Activated CD4-positive, alpha-beta T cell treated with anti-CD3 and anti-CD28 coated beads for 1 hour (primary cell): ENCODE data around the gene CDO1.
"Not testable (repeated sequence)": the region's sequence is repeated elsewhere in the genome, so short reads cannot be mapped to it uniquely, and the experiment has no call there.

ENCODE experiments used
- DNase-seq: peaks from one replicate; pipeline ENCODE4 v3.0.0-alpha.2; 2020

Gene CDO1

DNA sequence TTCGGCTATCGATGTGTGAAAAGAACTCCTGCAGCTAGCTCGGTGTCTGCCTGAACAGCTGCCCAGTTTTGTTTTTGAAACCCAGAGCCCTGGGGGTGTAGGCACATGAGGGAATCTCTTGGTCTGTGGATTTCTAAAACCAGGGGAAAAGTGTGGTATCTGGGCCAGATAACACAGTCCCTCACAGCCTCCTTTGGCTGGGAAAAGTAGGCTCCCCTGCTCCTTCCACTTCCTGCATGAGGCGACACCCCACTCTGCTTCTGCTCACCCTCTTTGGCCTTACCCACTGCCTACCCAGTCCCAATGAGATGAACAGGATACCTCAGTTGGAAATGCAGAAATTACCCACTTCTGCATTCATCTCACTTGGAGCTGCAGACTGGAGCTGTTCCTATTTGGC is 9.5 kb upstream of the CDO1 start:
- DNase-seq = no peak

- DNase-seq = not testable (repeated sequence)
Measured at GRCh38 chr5:115824983-115825382, 8.5 kb upstream of the CDO1 start.

- DNase-seq = no peak
Measured at GRCh38 chr5:115820846-115821245, 4.4 kb upstream of the CDO1 start.

DNA sequence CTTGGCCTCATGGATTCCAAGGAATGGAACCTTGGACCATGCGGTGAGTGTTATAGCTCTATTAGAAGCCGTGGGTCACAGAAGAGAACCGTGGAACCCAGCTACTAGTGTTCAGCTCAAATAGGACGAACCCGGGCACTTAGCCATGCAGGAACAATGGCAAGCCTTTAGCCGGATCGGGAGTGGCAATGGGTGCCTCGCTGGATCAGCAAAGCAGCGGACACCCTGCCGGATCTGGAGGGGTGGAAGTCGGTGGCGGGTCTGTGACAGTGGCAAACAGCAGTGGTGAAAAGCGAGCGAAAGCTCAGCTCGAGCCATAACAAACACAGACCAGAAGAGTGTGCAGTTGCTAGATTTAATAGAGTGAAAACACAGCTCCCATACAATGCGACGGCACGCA is 2.4 kb upstream of the CDO1 start:
- DNase-seq = no peak

GRCh38 chr5:115817386-115817785 is 927 bp upstream of the CDO1 start:
- no peak for DNase-seq

GRCh38 chr5:115815693-115816225 is 700 bp downstream of the CDO1 start:
- DNase-seq = no peak

GRCh38 chr5:115815006-115815692 is 1.3 kb downstream of the CDO1 start:
- DNase-seq = no peak

DNA sequence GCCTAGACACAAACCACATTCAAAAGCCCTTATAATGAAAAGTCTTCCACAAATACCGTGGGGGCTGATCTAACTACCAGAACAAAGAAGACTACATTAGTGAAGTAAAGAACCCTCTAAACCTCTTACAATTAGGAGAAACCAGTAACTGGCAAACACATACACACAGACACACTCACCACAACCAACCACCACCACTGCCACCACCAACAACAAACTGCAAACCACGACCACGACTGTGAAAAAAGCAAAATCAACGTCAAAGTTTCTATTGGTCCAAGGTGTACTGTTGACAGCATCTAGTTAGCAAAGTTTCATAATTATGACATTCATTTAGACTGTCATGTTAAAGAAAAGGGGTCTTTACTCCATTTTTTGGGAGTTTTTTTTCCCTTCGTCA is 2.7 kb downstream of the CDO1 start:
- DNase-seq = no peak

DNA sequence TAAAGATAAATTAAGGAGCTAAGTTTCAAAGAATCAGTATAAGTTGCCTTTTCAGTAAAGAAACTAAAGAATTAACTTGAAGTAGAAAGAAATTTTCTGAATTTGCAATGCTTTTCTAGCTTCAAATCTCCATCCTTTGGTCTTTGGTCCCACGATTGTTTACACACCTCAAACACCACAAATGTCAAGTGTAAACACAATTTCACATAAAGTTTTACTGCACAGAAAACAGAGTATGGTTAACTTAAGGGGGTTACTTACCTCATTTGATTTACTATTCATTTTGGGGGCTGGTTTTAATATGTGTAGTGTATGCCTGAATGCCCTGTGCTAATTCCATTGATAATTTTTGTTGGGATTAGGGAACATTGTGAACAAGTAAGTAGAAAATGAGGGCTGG is 4.1 kb downstream of the CDO1 start:
- no peak for DNase-seq

DNA sequence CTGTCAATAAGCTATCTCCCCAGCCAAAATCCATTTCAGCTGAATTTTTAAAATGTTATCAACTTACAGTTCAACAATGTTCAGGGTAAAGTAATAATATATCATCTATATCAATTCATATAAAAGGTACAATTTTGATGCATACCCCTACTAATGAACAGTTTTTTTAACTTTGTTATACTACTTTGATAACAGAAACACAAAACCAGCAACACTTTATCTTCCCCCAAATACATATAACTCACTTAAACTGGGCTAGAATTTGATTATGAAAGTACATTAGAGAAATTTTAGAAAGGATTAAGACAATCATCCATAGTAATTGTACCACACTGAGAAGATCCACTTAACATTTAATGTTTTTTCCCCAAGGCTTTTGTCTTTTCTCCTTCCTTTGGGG is 5.1 kb downstream of the CDO1 start:
- no peak for DNase-seq

DNA sequence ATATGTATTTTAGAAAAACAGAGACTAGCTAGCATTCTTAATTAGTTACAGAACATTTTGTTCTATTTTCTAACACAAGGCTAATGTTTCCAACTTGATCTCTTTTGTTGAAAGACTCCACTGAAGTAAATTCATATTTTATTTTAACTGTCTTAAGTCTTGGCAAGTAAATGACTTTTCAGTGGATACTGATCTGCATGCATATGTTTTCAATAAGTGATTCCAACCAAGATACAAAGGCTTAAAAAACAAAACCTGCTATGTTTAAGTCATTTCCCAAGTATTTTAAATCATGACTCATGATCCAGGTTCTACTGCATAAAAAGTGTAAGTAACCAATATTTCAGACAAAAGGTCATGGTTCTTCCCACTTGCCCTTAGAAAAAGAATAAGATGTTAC is 5.7 kb downstream of the CDO1 start:
- no peak for DNase-seq

- no peak for DNase-seq
Measured at GRCh38 chr5:115809946-115810345, 6.5 kb downstream of the CDO1 start.

DNA sequence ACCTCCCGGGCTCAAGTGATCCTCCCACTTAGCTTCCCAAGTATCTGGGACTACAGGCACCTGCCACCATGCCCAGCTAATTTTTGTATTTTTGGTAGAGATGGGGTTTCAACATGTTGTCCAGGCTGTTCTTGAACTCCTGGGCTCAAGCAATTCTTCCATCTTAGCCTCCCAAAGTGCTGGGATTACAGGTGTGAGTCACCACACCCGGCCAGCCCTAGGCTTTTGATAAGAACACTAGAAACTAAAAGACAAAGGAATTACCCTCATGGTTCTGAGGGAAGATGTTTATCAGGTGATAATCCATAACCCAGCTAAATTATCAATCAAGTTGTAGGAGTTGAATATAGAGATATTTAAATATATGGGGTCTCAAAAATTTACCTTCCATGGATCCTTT is 8.4 kb downstream of the CDO1 start:
- DNase-seq = not testable (repeated sequence)

- DNase-seq = no peak
Measured at GRCh38 chr5:115807654-115808052, 8.8 kb downstream of the CDO1 start.

DNA sequence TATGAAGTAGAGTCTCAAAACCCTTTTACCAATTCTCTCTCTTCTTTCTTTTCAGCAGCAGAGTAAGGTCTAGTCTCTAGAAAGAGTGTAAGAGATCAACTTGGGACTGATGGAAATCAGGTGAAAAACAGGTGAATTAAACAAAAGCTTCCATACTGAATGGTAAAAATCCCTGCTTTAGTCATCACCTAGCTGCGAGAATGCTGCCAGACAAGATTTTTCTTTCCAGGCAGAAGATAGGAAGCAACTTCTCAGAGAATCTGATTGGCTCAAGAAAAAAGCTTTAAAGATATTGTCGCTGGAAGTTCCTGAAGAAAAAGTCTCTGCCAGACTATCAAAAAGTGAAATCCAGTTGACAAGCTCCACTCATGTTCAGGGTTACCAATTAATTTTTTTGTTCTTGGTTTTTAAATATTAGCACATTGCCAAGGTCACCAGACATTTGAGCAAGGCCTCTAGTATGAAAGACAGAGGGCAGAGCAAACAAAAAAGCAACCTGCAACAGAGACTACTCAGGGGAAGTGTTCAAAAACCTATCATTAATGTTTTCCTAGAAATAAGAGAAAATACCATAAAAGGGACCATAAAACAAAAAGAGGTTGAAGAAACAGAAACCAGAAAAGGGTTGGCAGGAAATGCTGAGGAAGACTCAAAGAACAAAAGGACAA is 9.3 kb downstream of the CDO1 start:
- DNase-seq = no peak

- no peak for DNase-seq
Measured at GRCh38 chr5:115801984-115802383, 14.5 kb downstream of the CDO1 start.

GRCh38 chr5:115801152-115801551 is 15.3 kb downstream of the CDO1 start:
- DNase-seq = no peak

GRCh38 chr5:115800108-115800507 is 16.4 kb downstream of the CDO1 start:
- no peak for DNase-seq

DNA sequence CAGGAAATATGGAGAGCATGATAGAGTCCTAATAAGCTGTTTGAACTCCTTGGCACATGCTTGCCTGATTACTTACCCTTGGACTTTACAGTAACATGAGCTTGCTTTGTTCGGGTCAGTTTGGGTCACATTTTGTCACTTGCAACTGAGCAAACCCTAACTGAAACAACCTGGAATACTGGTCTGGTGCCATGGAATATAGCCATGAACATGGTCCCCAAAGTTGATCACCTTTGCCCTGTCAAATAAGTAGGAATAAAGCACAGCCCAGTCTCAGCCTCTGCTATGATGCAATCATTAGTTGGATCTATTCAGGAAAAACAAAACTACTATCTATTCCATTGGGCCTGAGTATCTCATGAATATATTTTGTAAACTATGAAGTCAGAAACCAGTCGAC is 18.2 kb downstream of the CDO1 start:
- no peak for DNase-seq

GRCh38 chr5:115796656-115797055 is 19.8 kb downstream of the CDO1 start:
- DNase-seq = no peak

DNA sequence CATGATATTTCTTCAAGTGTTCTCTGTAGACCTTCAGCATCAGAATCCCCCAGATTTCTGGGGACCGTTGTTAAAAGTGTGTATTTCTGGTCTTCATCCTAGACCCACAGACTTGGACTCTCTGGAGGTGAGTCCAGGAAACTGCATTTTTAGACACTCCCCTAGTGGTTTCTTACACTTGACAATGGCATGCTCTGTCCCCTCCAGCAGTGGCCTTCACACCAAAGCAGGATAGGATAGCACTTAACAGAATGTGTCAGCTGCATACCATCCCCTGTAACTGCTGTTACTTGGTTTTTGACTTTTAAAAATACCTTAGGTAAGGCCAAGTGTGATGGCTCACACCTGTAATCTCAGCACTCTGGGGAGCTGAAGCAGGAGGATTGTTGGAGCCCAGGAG is 20.8 kb downstream of the CDO1 start:
- no peak for DNase-seq

- no peak for DNase-seq
Measured at GRCh38 chr5:115788440-115788839, 28.0 kb downstream of the CDO1 start.

DNA sequence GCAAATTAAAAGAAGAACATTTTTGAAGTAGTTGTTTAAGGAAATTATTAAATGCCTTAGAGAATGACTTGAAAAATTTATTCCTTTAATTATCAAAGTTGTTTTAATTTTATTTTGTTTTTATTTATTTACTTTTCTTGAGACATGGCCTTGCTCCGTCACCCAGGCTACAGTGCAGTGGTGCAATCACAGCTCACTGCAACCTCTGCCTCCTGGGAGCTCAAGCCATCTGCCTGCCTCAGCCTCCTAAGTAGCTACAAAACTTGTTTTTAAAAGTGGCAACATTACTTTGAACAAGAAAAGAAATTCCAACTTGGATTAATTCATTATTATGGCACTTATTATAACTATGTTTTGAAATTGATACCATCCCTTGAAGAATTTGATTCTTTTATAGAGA is 29.0 kb downstream of the CDO1 start:
- DNase-seq = no peak

- DNase-seq = no peak
Measured at GRCh38 chr5:115785381-115786065, 30.9 kb downstream of the CDO1 start.
